SK-N-SH (cell line): ENCODE results near the gene ERC2.

Experiments
- CTCF ChIP-seq: fragments of 200-600 bp; sonication (generic); IDR thresholded peaks from 2 replicates; pipeline ENCODE4 v1.6.1; 2017; ENCODE audit warnings: antibody characterized with exemption, mild to moderate bottlenecking, moderate library complexity
- EP300 ChIP-seq, 2 experiments: IDR thresholded peaks; 2 replicates each; pipeline versions ENCODE4 v1.4.0 to v1.6.1; 2012; ENCODE audit warnings: borderline replicate concordance in 1 of 2, low read depth in 1 of 2, low read length in 1 of 2
- EZH2phosphoT487 ChIP-seq: fragments of 200-600 bp; sonication (generic); IDR thresholded peaks from 2 replicates; pipeline ENCODE4 v1.6.1; 2017; ENCODE audit warnings: low read depth, mixed run types, mild to moderate bottlenecking, antibody characterized with exemption, moderate library complexity, borderline replicate concordance
- GABPA ChIP-seq: IDR thresholded peaks from 2 replicates; pipeline ENCODE4 v1.4.0; 2012; ENCODE audit warnings: low read depth, mild to moderate bottlenecking
- IRF3 ChIP-seq: fragments of 150-350 bp; IDR thresholded peaks from 2 replicates; pipeline ENCODE4 v1.6.1; 2016; ENCODE audit warnings: mild to moderate bottlenecking, low read depth, low read length
- JUND ChIP-seq: IDR thresholded peaks from 2 replicates; pipeline ENCODE4 v1.4.0; 2012
- MEF2A ChIP-seq: IDR thresholded peaks from 2 replicates; pipeline ENCODE4 v1.4.0; 2012; ENCODE audit warnings: low read depth, borderline replicate concordance
- MXI1 ChIP-seq: IDR thresholded peaks from 2 replicates; pipeline ENCODE4 v1.6.1; 2012; ENCODE audit warnings: mild to moderate bottlenecking, low read depth, low read length, improper control_type of control experiment
- POLR2AphosphoS5 ChIP-seq: IDR thresholded peaks from 2 replicates; pipeline ENCODE4 v1.6.1; 2012; ENCODE audit warnings: low read depth, low read length
- REST ChIP-seq: IDR thresholded peaks from 2 replicates; pipeline ENCODE4 v1.6.1; 2012; ENCODE audit warnings: mild to moderate bottlenecking, low read depth, low read length, moderate library complexity

- TF ChIP-seq JUND (no peak), POLR2AphosphoS5 (no peak), EZH2phosphoT487 (no peak), CTCF (no peak), EP300 (IDR thresholded peaks at IDR 0.05; ENCODE audit: borderline replicate concordance in 1 of 2, low read depth in 1 of 2, low read length in 1 of 2) (no peak), MXI1 (no peak), IRF3 (no peak), GABPA (no peak), REST (no peak), MEF2A (no peak)
These were observed 378.5 kb downstream of the ERC2 start for GRCh38 chr3:56089739-56090138.
